M059J (cell line): ENCODE data around the gene HIVEP3. TPM values are rescaled to one million over a fixed set of nuclear protein-coding genes. Genes with fewer than 3 reads are reported as not detected.
"Not testable (repeated sequence)": the region's sequence is repeated elsewhere in the genome, so short reads cannot be mapped to it uniquely, and the experiment has no call there.

ENCODE experiments used
- DNase-seq: peaks from one replicate; pipeline ENCODE4 v3.0.0-alpha.2; 2012; ENCODE audit warnings: low read depth
- total RNA-seq: library from RNA; depleted of rRNA; stranded (reverse); fragments of >200 nt; shearing (Covaris generic); gene quantifications from 2 replicates; pipeline ENCODE4 v1.2.3, GENCODE V29; 2014

Gene HIVEP3
- total RNA-seq, 1 experiment from 2014 or later, result 4.2 TPM

DNA sequence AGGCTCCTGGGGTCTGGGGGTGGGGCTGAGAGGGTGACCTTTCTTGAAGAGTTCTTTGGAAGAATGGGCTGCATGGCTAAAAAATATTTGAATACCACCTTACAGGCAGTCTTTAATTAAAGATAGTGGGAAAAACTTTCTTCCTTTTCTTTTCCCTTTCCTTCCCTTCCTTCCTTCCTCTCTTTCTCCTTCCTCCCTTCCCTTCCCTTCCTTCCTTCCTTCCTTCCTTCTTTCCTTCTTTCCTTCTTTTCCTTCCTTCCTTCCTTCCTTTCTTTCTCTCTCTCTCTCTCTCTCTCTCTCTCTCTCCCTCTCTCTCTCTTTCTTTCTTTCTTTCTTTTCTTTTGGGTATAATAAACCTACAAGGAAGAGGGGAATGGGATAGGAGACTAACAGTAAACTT is 356.4 kb downstream of the HIVEP3 start:
- DNase-seq, result no peak

DNA sequence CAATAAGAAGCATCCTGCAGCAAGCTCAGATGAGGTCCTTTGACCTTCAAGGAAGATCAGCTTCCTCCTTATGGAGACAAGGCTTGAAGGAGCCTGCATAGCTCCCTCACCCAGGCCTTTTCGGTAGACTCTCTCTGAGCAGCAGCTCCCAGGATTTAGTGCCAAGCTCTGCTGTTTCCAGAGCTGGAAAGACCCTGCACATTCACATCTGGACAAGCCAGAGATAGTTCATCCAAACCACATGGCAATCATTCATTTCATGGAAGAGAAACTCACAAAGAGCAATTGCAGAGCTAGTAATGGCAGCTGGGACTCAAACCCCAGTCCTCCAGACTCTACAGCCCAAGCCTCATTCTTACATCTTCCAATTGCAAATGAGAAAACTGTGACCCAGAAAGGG is 357.8 kb downstream of the HIVEP3 start:
- no peak for DNase-seq

- no peak for DNase-seq
Measured at GRCh38 chr1:41560496-41560895, 358.2 kb downstream of the HIVEP3 start.

DNA sequence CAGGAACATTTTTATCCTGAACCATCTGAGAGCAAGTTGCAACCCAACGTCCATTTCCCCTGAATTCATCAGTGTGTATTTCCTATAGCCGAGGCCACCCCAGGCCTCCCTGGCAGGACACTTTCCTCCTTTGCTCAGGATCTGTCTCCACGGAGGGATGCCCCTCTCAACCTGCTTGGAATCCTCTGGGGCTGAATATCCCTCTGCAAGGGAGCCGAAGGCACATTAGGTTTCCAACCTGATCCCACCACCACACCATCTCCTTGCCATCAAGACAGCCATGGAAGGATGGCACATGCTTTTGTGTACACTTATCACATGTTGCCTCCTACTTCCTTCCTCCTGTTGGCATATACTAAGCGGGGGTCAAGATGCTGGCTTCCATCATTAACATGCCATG is 359.4 kb downstream of the HIVEP3 start:
- no peak for DNase-seq

- no peak for DNase-seq
Measured at GRCh38 chr1:41558761-41559171, 360.0 kb downstream of the HIVEP3 start.

DNA sequence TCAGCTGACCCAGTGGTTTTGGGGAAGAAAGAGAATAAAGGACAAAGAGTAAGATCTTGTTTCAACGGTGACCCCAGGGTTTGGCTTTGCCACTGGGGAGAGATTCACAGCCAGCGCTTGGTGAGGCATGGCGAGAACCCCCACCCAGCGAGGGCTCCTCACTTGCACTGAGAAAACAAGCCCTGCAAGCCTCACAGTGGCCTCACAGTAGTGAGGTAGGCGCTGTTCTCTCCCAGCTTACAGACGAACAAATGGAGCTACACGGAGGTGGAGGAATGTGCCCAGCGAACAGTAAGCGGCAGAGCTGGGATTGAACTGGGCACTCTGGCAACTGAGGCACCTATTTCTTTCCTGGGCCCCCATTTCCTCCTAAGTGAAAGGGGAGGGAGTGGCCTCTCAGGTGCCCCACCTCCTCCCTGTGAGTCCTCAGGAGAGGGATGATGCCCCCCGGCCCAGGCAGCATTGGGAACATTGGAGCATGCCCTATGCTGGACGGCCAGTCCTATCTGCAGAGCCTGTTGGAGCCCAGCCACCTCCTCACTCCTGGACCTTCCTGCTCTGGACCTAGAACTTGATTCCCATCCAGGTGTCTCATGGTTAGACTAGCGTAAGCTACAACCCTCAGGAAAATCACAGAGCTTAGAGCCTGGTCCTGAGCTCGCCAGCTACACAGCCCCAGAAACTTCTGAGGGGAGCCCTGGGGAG is 360.8 kb downstream of the HIVEP3 start:
- DNase-seq, result no peak

DNA sequence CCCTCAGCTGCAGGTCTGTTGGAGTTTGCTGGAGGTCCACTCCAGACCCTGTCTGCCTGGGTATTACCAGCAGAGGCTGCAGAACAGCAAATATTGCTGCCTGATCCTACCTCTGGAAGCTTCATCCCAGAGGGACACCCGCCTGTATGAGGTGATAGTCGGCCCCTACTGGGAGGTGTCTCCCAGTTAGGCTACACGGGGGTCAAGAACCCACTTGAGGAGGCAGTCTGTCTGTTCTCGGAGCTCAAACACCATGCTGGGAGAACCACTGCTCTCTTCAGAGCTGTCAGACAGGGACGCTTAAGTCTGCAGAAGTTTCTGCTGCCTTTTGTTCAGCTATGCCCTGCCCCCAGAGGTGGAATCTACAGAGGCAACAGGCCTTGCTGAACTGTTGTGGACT is 364.0 kb downstream of the HIVEP3 start:
- not testable (repeated sequence) for DNase-seq

GRCh38 chr1:41547781-41548560 is 370.8 kb downstream of the HIVEP3 start:
- DNase-seq, result no peak

DNA sequence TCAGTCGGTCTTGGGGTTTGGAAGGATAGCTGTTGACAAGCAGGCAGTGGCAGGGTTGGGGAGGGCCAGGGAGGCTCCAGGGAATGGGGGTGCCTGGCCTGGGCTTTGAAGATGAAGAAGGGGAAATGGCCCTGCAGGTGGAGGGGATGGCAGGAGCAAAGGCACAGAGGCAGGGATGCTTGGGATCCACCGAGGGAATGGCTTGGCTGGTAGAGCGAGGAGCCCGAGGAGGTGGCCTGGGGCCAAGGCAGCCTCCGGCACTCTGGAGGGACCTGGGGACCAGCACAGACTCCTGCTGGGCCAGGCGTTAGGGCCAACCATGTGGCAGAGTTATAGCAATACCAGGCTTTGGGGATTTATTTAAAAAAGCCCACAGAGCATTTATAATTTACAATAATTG is 371.4 kb downstream of the HIVEP3 start:
- no peak for DNase-seq

- DNase-seq, result no peak
Measured at GRCh38 chr1:41546833-41547135, 371.9 kb downstream of the HIVEP3 start.

GRCh38 chr1:41545996-41546832 is 372.5 kb downstream of the HIVEP3 start:
- no peak for DNase-seq

DNA sequence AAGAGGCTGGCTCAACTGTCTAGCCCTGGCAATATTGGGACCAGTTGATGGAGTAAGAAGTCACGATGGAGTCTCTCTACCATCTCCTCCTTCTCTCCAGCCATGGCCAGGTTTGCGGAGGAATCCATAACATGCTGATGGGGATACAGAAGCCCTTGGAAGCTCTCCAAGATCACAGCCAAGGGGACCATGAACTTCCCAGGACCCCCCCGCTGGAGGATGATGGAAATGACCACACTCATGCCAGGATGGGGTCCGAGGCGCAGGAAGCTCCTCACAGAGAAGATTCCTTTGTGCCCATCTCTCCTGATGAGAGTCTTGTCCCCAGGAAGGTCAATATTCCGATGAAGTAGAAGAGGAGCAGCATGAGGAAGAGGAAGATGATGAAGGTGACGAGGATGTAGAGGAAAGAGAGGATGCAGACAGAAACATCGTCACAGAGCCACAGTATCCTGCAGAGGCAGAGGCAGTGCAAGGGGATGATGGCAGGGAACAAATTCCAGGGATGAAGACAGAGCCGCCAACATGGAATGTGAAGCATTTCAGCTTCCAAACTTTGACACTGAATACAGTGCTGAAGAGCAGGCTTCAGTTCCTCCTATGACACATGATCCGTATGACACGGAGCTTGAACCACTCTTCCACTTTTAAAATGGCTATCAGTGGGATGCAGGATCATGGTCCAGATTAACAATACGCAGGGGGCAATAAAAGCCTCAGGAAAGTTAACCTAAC is 376.4 kb downstream of the HIVEP3 start:
- no peak for DNase-seq

DNA sequence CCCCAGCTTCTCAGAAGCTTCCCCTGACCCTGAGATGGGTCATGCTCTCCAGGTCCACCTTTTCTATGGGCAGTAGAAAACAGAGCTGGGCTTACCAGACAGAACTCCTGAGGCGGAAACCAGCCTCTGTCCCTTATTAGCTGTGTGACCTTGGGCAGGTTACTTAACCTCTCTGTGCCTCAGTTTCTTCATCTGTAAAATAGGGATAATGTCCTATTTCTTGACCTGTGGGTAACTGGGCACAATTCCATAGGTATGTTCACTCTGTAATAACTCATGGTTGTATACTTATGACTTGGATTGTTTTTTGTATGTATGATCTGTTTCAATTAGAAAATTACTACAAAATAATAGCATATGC is 377.1 kb downstream of the HIVEP3 start:
- no peak for DNase-seq

DNA sequence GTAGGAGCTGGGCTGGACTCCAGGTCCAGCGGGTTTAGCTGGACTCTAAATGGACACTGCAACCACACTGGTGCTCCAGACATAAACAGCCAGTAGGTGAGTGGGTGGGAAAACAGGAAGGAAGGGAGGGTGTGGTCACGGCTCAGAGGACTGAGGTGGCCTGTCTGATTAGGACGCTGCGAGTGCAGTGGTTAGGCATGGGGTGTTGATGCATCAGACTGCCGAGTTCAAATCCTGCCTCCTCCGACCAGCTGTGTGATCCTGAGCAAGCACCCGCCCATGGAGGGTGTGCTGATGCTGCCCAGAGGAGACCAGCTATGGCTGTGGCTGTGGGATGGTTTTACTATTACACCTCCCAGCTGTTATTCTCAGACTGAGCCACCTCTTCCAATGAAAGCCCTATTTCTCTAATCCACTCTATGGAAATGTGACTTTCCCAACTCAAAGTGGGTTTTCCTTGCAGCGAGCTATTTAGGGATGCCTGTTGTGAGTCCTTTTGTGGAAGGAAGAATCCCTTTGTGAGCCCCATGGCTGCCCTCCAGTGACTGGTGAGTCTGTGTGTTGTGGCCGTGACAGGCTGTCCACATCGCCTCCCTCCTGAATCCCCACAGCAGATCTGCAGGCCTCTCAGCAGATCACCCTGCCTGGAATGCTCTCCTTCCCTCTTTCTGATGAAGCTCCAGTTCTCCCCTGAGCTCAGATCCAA is 377.7 kb downstream of the HIVEP3 start:
- peak; percentile 22 for DNase-seq

GRCh38 chr1:41539999-41540398 is 378.7 kb downstream of the HIVEP3 start:
- no peak for DNase-seq

- DNase-seq, result no peak
Measured at GRCh38 chr1:41539418-41539805, 379.3 kb downstream of the HIVEP3 start.

DNA sequence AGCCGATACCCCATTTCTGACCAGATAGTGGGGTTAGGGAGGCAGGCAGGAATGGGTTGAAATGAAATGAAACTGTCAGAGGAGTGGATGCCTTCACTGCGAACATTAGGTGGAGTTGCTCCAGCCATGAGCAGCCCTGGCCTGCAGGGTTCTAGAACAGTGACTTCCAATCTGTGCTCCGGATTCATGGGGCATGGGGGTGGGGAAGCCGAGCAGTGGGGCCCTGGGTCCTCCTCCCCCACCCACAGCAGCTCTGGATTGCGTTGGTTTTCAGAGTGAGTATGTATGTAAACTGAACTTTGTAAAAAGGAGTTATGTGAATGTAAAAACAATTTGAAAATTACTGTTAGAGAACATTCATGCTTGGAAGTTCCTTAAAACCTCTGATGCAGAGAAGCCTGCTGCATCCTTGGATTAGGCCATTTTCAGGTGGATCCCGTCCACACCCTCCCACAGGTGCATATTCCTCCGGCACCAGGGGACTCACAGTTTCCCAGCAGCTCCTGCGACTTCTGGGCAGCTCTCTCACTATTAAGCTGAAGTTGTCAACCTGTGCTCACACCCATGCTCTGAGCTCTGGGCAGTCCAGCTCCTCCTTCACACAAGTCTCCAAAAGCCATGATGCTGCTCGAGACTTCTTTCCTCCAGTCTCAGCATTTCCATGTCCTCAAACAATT is 379.8 kb downstream of the HIVEP3 start:
- DNase-seq, result no peak

- peak; percentile 90 for DNase-seq
Measured at GRCh38 chr1:41537788-41538351, 380.9 kb downstream of the HIVEP3 start.

- DNase-seq, result peak; percentile 76
Measured at GRCh38 chr1:41537251-41537650, 381.5 kb downstream of the HIVEP3 start.

- no peak for DNase-seq
Measured at GRCh38 chr1:41536361-41536802, 382.3 kb downstream of the HIVEP3 start.
